IMR-90 (cell line): ENCODE results near the gene POLR3E. TPM values are rescaled to one million over a fixed set of nuclear protein-coding genes. Genes with fewer than 3 reads are reported as not detected.

Source experiments
- ATAC-seq: fragments of 200-7000 bp; cut with Tn5 transposase; 2 replicates; pipeline ENCODE4 v1.9.1; 2020; ENCODE audit warnings: low read depth, mild to moderate bottlenecking, moderate library complexity
- BruUV-seq: library from RNA; stranded (reverse); fragments of 400-500 nt; replicated peaks from 2 replicates; lab custom pipeline; 2021; lab: Mats Ljungman, UMichigan
- CTCF ChIA-PET: fragments of 300-600 bp; formaldehyde crosslinking; extraction: SDS; loops from one replicate; lab custom pipeline; 2021; ENCODE audit warnings: antibody characterized with exemption; lab: Yijun Ruan, JAX
- POLR2A ChIA-PET: fragments of 300-600 bp; sonication (Branson Sonifier 250); formaldehyde crosslinking; loops from one replicate; lab custom pipeline; 2022; ENCODE audit warnings: antibody characterized with exemption; ENCODE audit not compliant: unreplicated experiment; lab: Charles Lee
- DNase-seq: peaks from one replicate; pipeline ENCODE4 v3.0.0; 2013
- H2AFZ ChIP-seq: replicated peaks from 2 replicates; pipeline ENCODE3; 2013; ENCODE audit warnings: low read length, mild to moderate bottlenecking; ENCODE audit not compliant: poor library complexity
- H2AK5ac ChIP-seq: 2 replicates; pipeline ENCODE4 v1.6.1; 2013; ENCODE audit warnings: low read depth, low read length, inconsistent platforms
- H2AK9ac ChIP-seq: replicated peaks from 2 replicates; pipeline ENCODE3; 2013; ENCODE audit warnings: mild to moderate bottlenecking, low read depth, low read length, moderate library complexity; ENCODE audit not compliant: poor library complexity
- H2BK120ac ChIP-seq: 2 replicates; pipeline ENCODE4 v1.6.1; 2013; ENCODE audit warnings: low read depth, low read length, inconsistent platforms
- H2BK15ac ChIP-seq: 3 replicates; pipeline ENCODE4 v1.6.1; 2013; ENCODE audit warnings: low read depth, low read length, inconsistent platforms
- H2BK20ac ChIP-seq: 2 replicates; pipeline ENCODE4 v1.6.1; 2013; ENCODE audit warnings: low read depth, mild to moderate bottlenecking, inconsistent platforms, low read length, moderate library complexity
- H2BK5ac ChIP-seq: 2 replicates; pipeline ENCODE4 v1.6.1; 2013; ENCODE audit warnings: mild to moderate bottlenecking, low read depth, low read length, inconsistent platforms; ENCODE audit not compliant: poor library complexity, severe bottlenecking
- H3K14ac ChIP-seq: replicated peaks from 2 replicates; pipeline ENCODE4 v1.6.1; 2013; ENCODE audit warnings: low read depth, low read length, inconsistent platforms
- H3K18ac ChIP-seq: 2 replicates; pipeline ENCODE4 v1.6.1; 2013; ENCODE audit warnings: low read depth, low read length, control low read depth
- H3K23ac ChIP-seq: 2 replicates; pipeline ENCODE4 v1.6.1; 2013; ENCODE audit warnings: low read depth, low read length, inconsistent platforms
- H3K27ac ChIP-seq: 2 replicates; pipeline ENCODE4 v1.5.1; 2013; ENCODE audit warnings: mild to moderate bottlenecking, control low read depth, low read length; ENCODE audit not compliant: insufficient read depth
- H3K27me3 ChIP-seq: 2 replicates; pipeline ENCODE4 v1.6.1; 2013; ENCODE audit warnings: low read length; ENCODE audit not compliant: control insufficient read depth, insufficient read depth
- H3K36me3 ChIP-seq: 2 replicates; pipeline ENCODE4 v1.6.1; 2013; ENCODE audit warnings: low read length, mixed read lengths; ENCODE audit not compliant: control insufficient read depth, insufficient read depth
- H3K4ac ChIP-seq: 2 replicates; pipeline ENCODE4 v1.6.1; 2013; ENCODE audit warnings: low read depth, low read length, inconsistent platforms
- H3K4me1 ChIP-seq: 2 replicates; pipeline ENCODE4 v1.6.1; 2013; ENCODE audit warnings: low read length, mixed read lengths; ENCODE audit not compliant: control insufficient read depth, insufficient read depth
- H3K4me2 ChIP-seq: 2 replicates; pipeline ENCODE4 v1.6.1; 2013; ENCODE audit warnings: low read depth, mild to moderate bottlenecking, control low read depth, low read length, moderate library complexity
- H3K4me3 ChIP-seq: 2 replicates; pipeline ENCODE4 v1.5.1; 2013; ENCODE audit warnings: low read depth, mild to moderate bottlenecking, control low read depth, low read length, moderate library complexity; ENCODE audit not compliant: insufficient read depth
- H3K56ac ChIP-seq: 2 replicates; pipeline ENCODE4 v1.6.1; 2013; ENCODE audit warnings: low read length, inconsistent platforms; ENCODE audit not compliant: insufficient read depth; ENCODE audit errors: extremely low read depth
- H3K79me1 ChIP-seq, 2 experiments: 2 replicates each; pipeline ENCODE4 v1.6.1; 2013; ENCODE audit warnings: low read length in 2 of 2, inconsistent platforms in 1 of 2, low read depth in 1 of 2
- H3K9ac ChIP-seq: 2 replicates; pipeline ENCODE4 v1.6.1; 2013; ENCODE audit warnings: low read depth, low read length, control low read depth
- H3K9me1 ChIP-seq: 2 replicates; pipeline ENCODE4 v1.6.1; 2013; ENCODE audit warnings: low read length, inconsistent platforms; ENCODE audit not compliant: insufficient read depth
- H3K9me3 ChIP-seq: 2 replicates; pipeline ENCODE4 v1.6.1; 2013; ENCODE audit warnings: low read length; ENCODE audit not compliant: control insufficient read depth, insufficient read depth
- H4K20me1 ChIP-seq: 2 replicates; pipeline ENCODE4 v1.6.1; 2013; ENCODE audit warnings: low read length, inconsistent platforms; ENCODE audit not compliant: insufficient read depth
- H4K5ac ChIP-seq: 2 replicates; pipeline ENCODE4 v1.6.1; 2013; ENCODE audit warnings: mild to moderate bottlenecking, low read depth, low read length, control low read depth
- H4K8ac ChIP-seq, 2 experiments: 2 replicates each; pipeline ENCODE4 v1.6.1; 2013; ENCODE audit warnings: low read depth in 2 of 2, low read length in 2 of 2, control low read depth in 1 of 2, inconsistent platforms in 1 of 2
- H4K91ac ChIP-seq: 2 replicates; pipeline ENCODE4 v1.6.1; 2013; ENCODE audit warnings: low read depth, low read length, inconsistent platforms; ENCODE audit not compliant: insufficient read depth
- CEBPB ChIP-seq: IDR thresholded peaks from 2 replicates; pipeline ENCODE4 v1.6.1; 2012; ENCODE audit warnings: low read depth, low read length, improper control_type of control experiment
- NFE2L2 ChIP-seq: fragments of 150-350 bp; IDR thresholded peaks from 2 replicates; pipeline ENCODE4 v1.6.1; 2016; ENCODE audit warnings: low read depth, mild to moderate bottlenecking, low read length
- SMC3 ChIP-seq: fragments of 150-350 bp; IDR thresholded peaks from 2 replicates; pipeline ENCODE4 v1.6.1; 2016; ENCODE audit warnings: low read depth, mild to moderate bottlenecking, antibody characterized with exemption, low read length, moderate library complexity
- WGBS, 2 experiments: methylation state at CpG; one replicate each; pipeline versions ENCODE4 v1.1.5 to v1.1.7; 2013; ENCODE audit warnings: missing lambda C conversion rate in 2 of 2; ENCODE audit not compliant: insufficient read length in 1 of 2; ENCODE audit errors: extremely low coverage in 2 of 2; 5-methylcytosine and 5-hydroxymethylcytosine counted together
- dilution Hi-C: fragments of 300-500 bp; cut with HindIII; formaldehyde crosslinking; loops from one replicate; pipeline ENCODE4 v1.14.3; 2018; ENCODE audit warnings: low sequenced_read_pairs; ENCODE audit not compliant: unreplicated experiment
- in situ Hi-C: fragments of 300-500 bp; cut with MboI; formaldehyde crosslinking; loops from 3 replicates; pipeline ENCODE4 v1.14.3; 2019; ENCODE audit warnings: low sequenced_read_pairs, inconsistent platforms, mixed read lengths
- intact Hi-C: fragments of 100-400 bp; cut with micrococcal nuclease; formaldehyde crosslinking; loops from 2 replicates; pipeline ENCODE4 v1.10.0; 2022
- polyA plus RNA-seq, 3 experiments: library from polyadenylated mRNA; depleted of rRNA; stranded (reverse); fragments of >200 nt; gene quantifications; 2 replicates each; pipeline ENCODE4 v1.2.3, GENCODE V29; 2012; ENCODE audit warnings: low replicate concordance in 1 of 3
- total RNA-seq: library from RNA; depleted of rRNA; stranded (reverse); fragments of >200 nt; gene quantifications from 2 replicates; pipeline ENCODE4 v1.2.3, GENCODE V29; 2012

The POLR3E gene
- total and polyA plus RNA-seq, 2 of the 4 experiments (the other 2 are of a cell fraction) = 19.9 to 46.0 TPM

- no CpG with 5 or more reads among the region's 9 CpGs for WGBS, 2 experiments
- peak; percentile 58 for DNase-seq
Measured at GRCh38 chr16:22284637-22285036, 12.6 kb upstream of the POLR3E start.

More at GRCh38 chr16:22284637-22285036, 12.6 kb upstream of the POLR3E start:
- Histone ChIP-seq H3K14ac (no peak overlapping the region), H3K4me1 (peaks cover 3% of the 10 kb centered on the region; the same call in 1 of the 2 replicates), H2BK15ac (no peak overlapping the region), H3K18ac (no peak overlapping the region), H3K4me2 (no peak overlapping the region), H3K9me3 (0 out of 2 replicates have a peak, but pooled peaks cover 2% of the 10 kb centered on the region), H3K4me3 (no peak overlapping the region), H3K4ac (no peak overlapping the region), H4K8ac (0 out of 4 replicates have a peak overlapping the region, but pooled peaks of 1 of the 2 experiments have one; percentile 8), H4K5ac (peak overlapping the region; percentile 20; the same call in 1 of the 2 replicates), H2AFZ (no peak overlapping the region), H3K56ac (no peak overlapping the region), H4K91ac (no peak overlapping the region), H3K27me3 (no peaks in the 10 kb centered on the region), H3K36me3 (peaks cover 19% of the 10 kb centered on the region), H3K9ac (no peak overlapping the region), H3K23ac (no peak overlapping the region), H2BK5ac (no peak overlapping the region), H2AK5ac (no peak overlapping the region), H3K79me1 (no peaks in the 10 kb centered on the region), H3K27ac (no peak overlapping the region), H3K9me1 (no peaks in the 10 kb centered on the region; the same call in 1 of the 2 replicates), H2AK9ac (no peak overlapping the region), H4K20me1 (no peaks in the 10 kb centered on the region), H2BK120ac (no peak overlapping the region), H2BK20ac (no peak overlapping the region)
- dilution Hi-C loops (no loop called here), in situ Hi-C loops (no loop called here), intact Hi-C loops (no loop called here)
- no TSS peak for BruUV-seq
- peak; percentile 98 for TF ChIP-seq CEBPB
- no peak for TF ChIP-seq NFE2L2
- TF ChIP-seq SMC3 = no peak
- CTCF ChIA-PET = interaction anchor here (0.9 kb wide), 1 partner anchor 16 kb away, joined by 8 read pairs; no protein-coding TSS in a partner anchor
- POLR2A ChIA-PET = no interaction called here
- peak; percentile 80 for ATAC-seq
